Measurements from ENCODE around the gene PTPRK.

Gene PTPRK

DNA sequence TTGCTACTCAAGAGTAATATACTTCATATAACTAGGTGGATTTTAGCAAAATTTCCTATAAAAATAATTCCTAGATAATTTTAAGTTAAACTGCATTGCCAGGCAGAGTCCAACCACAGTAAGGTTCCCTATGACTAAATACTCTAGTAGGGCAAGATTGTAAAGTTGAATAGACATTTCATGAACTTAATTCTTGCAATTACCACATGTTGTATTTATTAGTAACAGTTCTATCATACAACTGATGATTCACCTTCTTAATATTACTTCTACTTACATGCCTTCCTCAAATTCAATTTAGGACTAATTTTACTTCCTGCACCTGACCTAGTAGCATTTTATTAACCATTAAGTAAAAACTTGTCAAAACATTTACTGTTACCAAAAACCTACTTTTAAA is 352.8 kb downstream of the PTPRK start:
- no peak for DNase-seq (ENCODE audit: extremely low read depth, low read depth)
- TF ChIP-seq, protein P1, sequence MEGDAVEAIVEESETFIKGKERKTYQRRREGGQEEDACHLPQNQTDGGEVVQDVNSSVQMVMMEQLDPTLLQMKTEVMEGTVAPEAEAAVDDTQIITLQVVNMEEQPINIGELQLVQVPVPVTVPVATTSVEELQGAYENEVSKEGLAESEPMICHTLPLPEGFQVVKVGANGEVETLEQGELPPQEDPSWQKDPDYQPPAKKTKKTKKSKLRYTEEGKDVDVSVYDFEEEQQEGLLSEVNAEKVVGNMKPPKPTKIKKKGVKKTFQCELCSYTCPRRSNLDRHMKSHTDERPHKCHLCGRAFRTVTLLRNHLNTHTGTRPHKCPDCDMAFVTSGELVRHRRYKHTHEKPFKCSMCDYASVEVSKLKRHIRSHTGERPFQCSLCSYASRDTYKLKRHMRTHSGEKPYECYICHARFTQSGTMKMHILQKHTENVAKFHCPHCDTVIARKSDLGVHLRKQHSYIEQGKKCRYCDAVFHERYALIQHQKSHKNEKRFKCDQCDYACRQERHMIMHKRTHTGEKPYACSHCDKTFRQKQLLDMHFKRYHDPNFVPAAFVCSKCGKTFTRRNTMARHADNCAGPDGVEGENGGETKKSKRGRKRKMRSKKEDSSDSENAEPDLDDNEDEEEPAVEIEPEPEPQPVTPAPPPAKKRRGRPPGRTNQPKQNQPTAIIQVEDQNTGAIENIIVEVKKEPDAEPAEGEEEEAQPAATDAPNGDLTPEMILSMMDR (IDR thresholded peaks at IDR 0.05; ENCODE audit: low read depth, low read length) = no peak

DNA sequence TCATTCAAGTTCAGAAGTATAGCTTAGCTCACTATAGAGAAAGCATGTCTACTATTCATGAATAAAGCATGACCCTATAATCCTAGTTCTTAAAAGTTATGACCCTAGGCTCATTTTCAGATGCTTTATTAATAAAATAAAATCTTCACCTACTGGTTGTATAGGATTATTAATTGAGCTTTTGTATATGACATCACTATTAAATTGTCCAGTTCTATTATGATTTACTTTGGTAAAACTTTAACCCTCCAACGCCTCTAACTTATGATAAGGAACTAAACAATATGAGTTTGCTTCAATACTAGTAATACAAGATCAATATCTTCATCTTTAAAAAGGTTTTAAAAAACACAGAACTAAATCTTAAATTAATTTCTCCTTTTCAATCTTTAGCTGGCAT is 356.1 kb downstream of the PTPRK start:
- DNase-seq (ENCODE audit: extremely low read depth, low read depth) = no peak
- TF ChIP-seq, protein P1 (IDR thresholded peaks at IDR 0.05; ENCODE audit: low read depth, low read length) = no peak

DNA sequence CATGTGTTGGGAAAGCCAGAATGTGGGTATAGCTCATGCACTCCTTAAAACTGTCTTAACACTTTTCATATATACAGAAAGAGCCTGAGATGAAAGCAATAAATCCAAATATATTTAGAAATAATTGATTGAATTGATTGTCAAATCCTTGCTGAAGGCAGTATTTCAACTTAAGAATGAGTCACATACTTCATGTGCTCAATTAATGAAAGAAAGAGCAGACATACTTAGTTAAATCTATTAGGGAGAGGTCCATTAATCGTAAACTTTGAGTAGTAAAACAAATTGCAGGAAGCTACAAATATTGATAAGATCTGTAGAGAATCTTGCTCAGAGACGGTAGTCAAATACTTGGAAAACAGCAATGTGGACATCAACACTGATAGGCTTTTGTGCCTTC is 358.0 kb downstream of the PTPRK start:
- DNase-seq (ENCODE audit: extremely low read depth, low read depth) = no peak
- TF ChIP-seq, protein P1 (IDR thresholded peaks at IDR 0.05; ENCODE audit: low read depth, low read length) = no peak

DNA sequence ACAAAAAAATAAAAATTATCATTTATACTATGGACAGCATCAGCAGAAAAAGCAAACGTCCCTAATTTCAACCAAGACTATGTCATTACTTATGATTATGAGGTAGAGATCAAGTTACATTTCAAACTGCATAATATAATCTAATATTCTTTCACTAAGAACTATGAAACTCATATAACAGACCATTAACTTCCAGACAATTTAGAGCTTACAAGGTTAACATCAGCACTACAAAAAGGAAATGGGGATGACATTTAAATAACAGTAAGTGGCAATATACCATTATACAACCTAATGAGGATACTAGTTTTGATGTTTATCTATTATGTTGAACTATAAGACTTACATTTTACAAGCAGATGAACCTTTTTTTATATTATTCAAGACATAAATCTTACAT is 358.6 kb downstream of the PTPRK start:
- TF ChIP-seq, protein P1 (IDR thresholded peaks at IDR 0.05; ENCODE audit: low read depth, low read length) = no peak
- DNase-seq (ENCODE audit: extremely low read depth, low read depth) = no peak

DNA sequence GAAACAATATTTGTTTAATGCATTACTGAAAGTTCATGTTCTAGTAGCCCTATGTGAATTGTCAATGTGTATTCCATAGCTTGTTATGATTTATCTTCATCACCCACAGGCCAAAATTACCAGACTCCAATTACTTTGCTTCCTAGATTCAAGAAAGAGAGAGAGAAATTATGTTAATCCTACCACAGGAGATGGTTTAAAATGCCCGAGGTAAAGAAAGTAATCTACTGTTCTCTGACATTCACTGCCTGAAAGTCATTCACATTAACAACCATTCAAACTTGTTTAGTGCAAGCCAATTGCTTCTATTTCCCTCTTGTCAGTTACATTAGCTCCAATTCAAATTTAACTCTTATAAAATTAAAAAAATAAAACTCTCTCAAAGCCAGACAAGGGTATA is 359.1 kb downstream of the PTPRK start:
- TF ChIP-seq, protein P1 (IDR thresholded peaks at IDR 0.05; ENCODE audit: low read depth, low read length) = no peak
- DNase-seq (ENCODE audit: extremely low read depth, low read depth) = no peak

DNA sequence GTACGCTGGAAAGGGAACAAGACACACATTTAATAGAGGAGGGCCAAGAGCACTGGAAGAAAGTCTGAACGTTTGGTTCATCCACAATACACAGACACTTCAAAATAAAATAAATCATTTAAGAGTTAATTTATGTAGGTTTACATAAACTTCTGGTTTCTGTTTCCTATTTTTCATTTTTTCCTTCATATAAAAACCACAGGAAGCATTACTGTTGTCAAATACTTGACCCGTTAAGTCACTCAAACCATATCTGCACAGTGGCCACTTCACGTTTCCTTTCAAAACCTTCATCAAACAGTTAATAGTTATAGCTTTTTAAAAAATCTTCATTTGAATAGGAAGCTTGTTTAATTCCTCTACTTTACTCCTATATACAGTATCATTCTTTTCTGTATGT is 361.9 kb downstream of the PTPRK start:
- DNase-seq (ENCODE audit: extremely low read depth, low read depth) = no peak
- TF ChIP-seq, protein P1 (IDR thresholded peaks at IDR 0.05; ENCODE audit: low read depth, low read length) = no peak

DNA sequence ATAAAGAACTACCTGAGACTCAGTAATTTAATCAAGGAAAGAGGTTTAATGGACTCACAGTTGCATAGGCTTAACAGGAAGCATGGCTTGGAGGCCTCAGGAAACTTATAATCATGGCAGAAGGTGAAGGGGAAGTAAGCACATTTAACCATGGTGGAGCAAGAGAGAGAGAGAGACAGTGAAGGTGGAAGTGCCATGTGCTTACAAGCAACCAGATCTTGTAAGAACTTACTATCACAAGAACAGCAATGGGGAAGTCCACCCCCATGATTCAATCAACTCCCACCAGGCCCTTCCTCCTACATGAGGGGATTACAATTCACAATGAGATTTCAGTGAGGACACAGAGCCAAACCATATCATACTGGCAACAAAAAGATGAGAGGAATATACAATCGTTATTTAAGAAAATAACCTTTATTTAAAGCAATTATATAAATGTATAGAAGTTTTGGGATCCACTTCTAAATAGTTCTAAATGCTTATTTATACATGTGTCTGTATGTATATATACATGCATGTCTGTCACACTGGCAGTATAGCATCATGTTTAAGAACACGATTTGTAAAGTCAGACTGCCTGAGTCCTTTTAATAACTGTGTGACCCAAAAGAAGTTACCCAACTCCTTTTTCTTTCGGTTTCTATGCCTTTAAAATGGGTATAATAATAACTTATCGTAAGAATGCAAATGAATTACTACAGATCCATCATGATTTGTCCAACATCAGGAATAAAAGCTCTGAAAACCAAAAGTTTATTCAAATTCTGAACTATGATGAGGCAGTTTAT is 363.9 kb downstream of the PTPRK start:
- DNase-seq (ENCODE audit: extremely low read depth, low read depth) = no peak
- TF ChIP-seq, protein P1 (IDR thresholded peaks at IDR 0.05; ENCODE audit: low read depth, low read length) = no peak

All from AG09319 (cell line).